HCT116 (cell line): ENCODE data around the gene KIAA0232.

Experiments
- ATF3 ChIP-seq: IDR thresholded peaks from 2 replicates; pipeline ENCODE4 v1.6.1; 2012
- CTCF ChIP-seq, 3 experiments: fragments of 200-600 bp in 1 of 3; sonication (generic) in 1 of 3; IDR thresholded peaks in 2 of 3; conservative IDR thresholded peaks in 1 of 3; 2 replicates each; pipeline ENCODE4 v1.5.1; 2012 to 2017; ENCODE audit warnings: low read depth in 2 of 3, low read length in 2 of 3, antibody characterized with exemption in 1 of 3, borderline replicate concordance in 1 of 3, control low read depth in 1 of 3, mild to moderate bottlenecking in 1 of 3, mixed read lengths in 1 of 3, mixed run types in 1 of 3, moderate library complexity in 1 of 3; ENCODE audit not compliant: insufficient read depth in 1 of 3
- EZH2 ChIP-seq: fragments of 200-600 bp; sonication (generic); IDR thresholded peaks from 2 replicates; pipeline ENCODE4 v1.6.1; 2017; ENCODE audit warnings: antibody characterized with exemption, mixed run types
- EZH2phosphoT487 ChIP-seq: fragments of 200-600 bp; IDR thresholded peaks from 2 replicates; pipeline ENCODE4 v1.6.1; 2018; ENCODE audit warnings: antibody characterized with exemption, borderline replicate concordance
- FOSL1 ChIP-seq: IDR thresholded peaks from 2 replicates; pipeline ENCODE4 v1.6.1; 2012; ENCODE audit warnings: low read depth
- JUND ChIP-seq: IDR thresholded peaks from 2 replicates; pipeline ENCODE4 v1.6.1; 2012
- POLR2A ChIP-seq: IDR thresholded peaks from 2 replicates; pipeline ENCODE4 v1.7.0; 2011; ENCODE audit warnings: borderline replicate concordance; ENCODE audit not compliant: insufficient read depth, insufficient read length; ENCODE audit errors: extremely low read depth
- POLR2AphosphoS5 ChIP-seq: IDR thresholded peaks from 2 replicates; pipeline ENCODE4 v1.6.1; 2011; ENCODE audit warnings: mild to moderate bottlenecking, low read depth, low read length, moderate library complexity
- RAD21 ChIP-seq: IDR thresholded peaks from 2 replicates; pipeline ENCODE4 v1.6.1; 2012; ENCODE audit warnings: low read depth, mild to moderate bottlenecking
- REST ChIP-seq: IDR thresholded peaks from 2 replicates; pipeline ENCODE4 v1.6.1; 2012; ENCODE audit warnings: low read depth
- SP1 ChIP-seq: IDR thresholded peaks from 2 replicates; pipeline ENCODE4 v1.6.1; 2012; ENCODE audit warnings: low read depth
- YY1 ChIP-seq: IDR thresholded peaks from 2 replicates; pipeline ENCODE4 v1.6.1; 2011; ENCODE audit warnings: low read length, low read depth, moderate library complexity, mild to moderate bottlenecking; ENCODE audit not compliant: insufficient replicate concordance; ENCODE audit errors: extremely low read depth

GRCh38 chr4:6782846-6783110, 251 bp downstream of the KIAA0232 start:
- TF ChIP-seq CTCF (IDR thresholded peaks at IDR 0.05 in 2 of 3, conservative IDR thresholded peaks at IDR 0.05 in 1 of 3; ENCODE audit: borderline replicate concordance in 1 of 3, insufficient read depth in 1 of 3, low read depth in 2 of 3, low read length in 2 of 3) (no peak), REST (no peak), YY1 (no peak), POLR2AphosphoS5 (no peak), FOSL1 (no peak), POLR2A (no peak), EZH2phosphoT487 (no peak), SP1 (peak; percentile 1; the same call in 1 of the 2 replicates), RAD21 (no peak), ATF3 (no peak), EZH2 (no peak), JUND (no peak)
